Subcutaneous abdominal adipose tissue (tissue), 5 donors: Measurements from ENCODE around the gene HOXB7.
A peak's percentile ranks its signal among the peaks of the same experiment; 100 is the strongest.

Experiments used
- H3K27ac ChIP-seq: one replicate; pipeline ENCODE4 v1.7.0; 2013; ENCODE audit warnings: low read depth, mild to moderate bottlenecking, inconsistent platforms, low read length, moderate library complexity
- H3K27me3 ChIP-seq, 5 donors: one replicate each; pipeline ENCODE4 v1.7.0; 2013; ENCODE audit warnings: low read length in 5 of 5, inconsistent platforms in 1 of 5; ENCODE audit not compliant: control insufficient read depth in 5 of 5, insufficient read depth in 4 of 5
- H3K36me3 ChIP-seq, 5 donors: one replicate each; pipeline ENCODE4 v1.7.0; 2013; ENCODE audit warnings: low read length in 5 of 5; ENCODE audit not compliant: control insufficient read depth in 5 of 5, insufficient read depth in 5 of 5
- H3K4me1 ChIP-seq, 5 donors: one replicate each; pipeline ENCODE4 v1.7.0; 2013; ENCODE audit warnings: low read length in 5 of 5, mild to moderate bottlenecking in 3 of 5, moderate library complexity in 1 of 5; ENCODE audit not compliant: control insufficient read depth in 5 of 5, insufficient read depth in 5 of 5
- H3K4me3 ChIP-seq, 5 donors: one replicate each; pipeline ENCODE4 v1.7.0; 2013; ENCODE audit warnings: low read length in 5 of 5, low read depth in 1 of 5
- H3K9ac ChIP-seq, 5 donors: one replicate each; pipeline ENCODE4 v1.7.0; 2013; ENCODE audit warnings: low read length in 5 of 5, mild to moderate bottlenecking in 4 of 5, moderate library complexity in 3 of 5
- H3K9me3 ChIP-seq, 5 donors: one replicate each; pipeline ENCODE4 v1.7.0; 2013; ENCODE audit warnings: low read length in 5 of 5; ENCODE audit not compliant: control insufficient read depth in 5 of 5
- donor health status: healthy.
- donor health status: healthy.
- donor health status: healthy.
- donor health status: healthy.
- donor health status: healthy.

Gene HOXB7

GRCh38 chr17:48600244-48601098, 10.3 kb downstream of the HOXB7 start:
- no peak overlapping the region for H3K9ac ChIP-seq
- H3K9me3 ChIP-seq, result no peaks in the 10 kb centered on the region
- peaks cover 0 to 74% (median 63%) of the 10 kb centered on the region in 5 donors for H3K4me1 ChIP-seq
- no peak overlapping the region for H3K27ac ChIP-seq
- H3K36me3 ChIP-seq, result peaks cover 0 to 7% (median under 1%) of the 10 kb centered on the region in 5 donors
- H3K27me3 ChIP-seq, result no peaks in the 10 kb centered on the region
- H3K4me3 ChIP-seq, result no peak overlapping the region

- Histone ChIP-seq H3K36me3 (peaks cover 0 to 15% (median 7%) of the 10 kb centered on the region in 5 donors), H3K27me3 (no peaks in the 10 kb centered on the region), H3K27ac (no peak overlapping the region), H3K9me3 (no peaks in the 10 kb centered on the region), H3K4me3 (no peak overlapping the region), H3K9ac (no peak overlapping the region), H3K4me1 (peaks cover 2 to 72% (median 68%) of the 10 kb centered on the region in 5 donors)
Measured at GRCh38 chr17:48599354-48599753, 11.5 kb downstream of the HOXB7 start.

GRCh38 chr17:48598736-48599135, 12.1 kb downstream of the HOXB7 start:
- Histone ChIP-seq H3K36me3 (peaks cover 0 to 15% (median 7%) of the 10 kb centered on the region in 5 donors), H3K4me3 (peak overlapping the region in 4 of 5 donors; percentile 60 to 78 (median 74)), H3K4me1 (peaks cover 6 to 71% (median 69%) of the 10 kb centered on the region in 5 donors), H3K27me3 (no peaks in the 10 kb centered on the region), H3K9ac (peak overlapping the region in 4 of 5 donors; percentile 65 to 83 (median 76)), H3K9me3 (no peaks in the 10 kb centered on the region), H3K27ac (peak overlapping the region; percentile 79)

GRCh38 chr17:48597778-48598631, 12.8 kb downstream of the HOXB7 start:
- peak overlapping the region; percentile 79 for H3K27ac ChIP-seq
- H3K9ac ChIP-seq, result peak overlapping the region in 4 of 5 donors; percentile 65 to 83 (median 76)
- H3K27me3 ChIP-seq, result no peaks in the 10 kb centered on the region

GRCh38 chr17:48597528-48597777, 13.4 kb downstream of the HOXB7 start:
- Histone ChIP-seq H3K36me3 (peaks cover 0 to 15% (median 7%) of the 10 kb centered on the region in 5 donors), H3K4me1 (peaks cover 6 to 70% (median 67%) of the 10 kb centered on the region in 5 donors), H3K4me3 (peak overlapping the region; percentile 73 to 82 (median 78)), H3K27ac (peak overlapping the region; percentile 79), H3K27me3 (no peaks in the 10 kb centered on the region), H3K9me3 (no peaks in the 10 kb centered on the region), H3K9ac (peak overlapping the region in 4 of 5 donors; percentile 65 to 83 (median 76))

More at GRCh38 chr17:48597778-48598631, 12.8 kb downstream of the HOXB7 start:
- H3K4me1 ChIP-seq, result peaks cover 6 to 71% (median 68%) of the 10 kb centered on the region in 5 donors
- no peaks in the 10 kb centered on the region for H3K9me3 ChIP-seq
- peak overlapping the region; percentile 73 to 82 (median 78) for H3K4me3 ChIP-seq
- peaks cover 0 to 15% (median 7%) of the 10 kb centered on the region in 5 donors for H3K36me3 ChIP-seq

- peak overlapping the region; percentile 79 for H3K27ac ChIP-seq
Measured at GRCh38 chr17:48596735-48597527, 13.9 kb downstream of the HOXB7 start.

GRCh38 chr17:48596000-48596734, 14.7 kb downstream of the HOXB7 start:
- H3K27me3 ChIP-seq, result no peaks in the 10 kb centered on the region

More at GRCh38 chr17:48596735-48597527, 13.9 kb downstream of the HOXB7 start:
- Histone ChIP-seq H3K9me3 (no peaks in the 10 kb centered on the region), H3K9ac (peak overlapping the region in 4 of 5 donors; percentile 65 to 83 (median 76)), H3K4me3 (peak overlapping the region; percentile 73 to 82 (median 78)), H3K36me3 (peaks cover 0 to 15% (median 7%) of the 10 kb centered on the region in 5 donors), H3K27me3 (no peaks in the 10 kb centered on the region), H3K4me1 (peaks cover 6 to 65% (median 61%) of the 10 kb centered on the region in 5 donors)

GRCh38 chr17:48595278-48595999, 15.4 kb downstream of the HOXB7 start:
- H3K4me1 ChIP-seq, result peaks cover 6 to 57% (median 55%) of the 10 kb centered on the region in 5 donors
- peak overlapping the region in 1 of 5 donors; percentile 30 for H3K9ac ChIP-seq
- H3K9me3 ChIP-seq, result no peaks in the 10 kb centered on the region
- peak overlapping the region; percentile 79 for H3K27ac ChIP-seq
- H3K27me3 ChIP-seq, result no peaks in the 10 kb centered on the region
- peaks cover 0 to 24% (median 10%) of the 10 kb centered on the region in 5 donors for H3K36me3 ChIP-seq
- no peak overlapping the region for H3K4me3 ChIP-seq

More at GRCh38 chr17:48596000-48596734, 14.7 kb downstream of the HOXB7 start:
- Histone ChIP-seq H3K9ac (peak overlapping the region in 3 of 5 donors; percentile 65 to 83 (median 81)), H3K27ac (peak overlapping the region; percentile 79), H3K4me3 (peak overlapping the region in 4 of 5 donors; percentile 73 to 82 (median 77)), H3K4me1 (peaks cover 6 to 58% (median 56%) of the 10 kb centered on the region in 5 donors), H3K9me3 (no peaks in the 10 kb centered on the region), H3K36me3 (peaks cover 0 to 19% (median 10%) of the 10 kb centered on the region in 5 donors)
